ENCODE data around the gene UNC5A.

GRCh38 chr5:176788941-176789872, 21.2 kb upstream of the UNC5A start:
- TF ChIP-seq ZNF274 (IDR thresholded peaks at IDR 0.05; ENCODE audit: low read depth, low read length) (no peak), YY1 (IDR thresholded peaks at IDR 0.05; ENCODE audit: insufficient read depth, insufficient read length) (no peak)
